ENCODE measurements around the gene RFC2. TPM values are rescaled to one million over a fixed set of nuclear protein-coding genes. Genes with fewer than 3 reads are reported as not detected.
"Not testable (repeated sequence)": the region's sequence is repeated elsewhere in the genome, so short reads cannot be mapped to it uniquely, and the experiment has no call there.

The RFC2 gene
- total and polyA plus RNA-seq, 8 donors = 8.1 to 11.4 (median 9.3) TPM

GRCh38 chr7:74258639-74259038 lies 4.4 kb upstream of the RFC2 start:
- FAIRE-seq (no peak), ATAC-seq (no peak), DNase-seq (no peak)
- H3K4me3 ChIP-seq = no peak overlapping the region
- H3K9me3 ChIP-seq = no peaks in the 10 kb centered on the region
- TF ChIP-seq CTCF (IDR thresholded peaks at IDR 0.05) = no peak
- WGBS, 2 donors = 18 to 30% methylated on average over 9 of the region's 9 CpGs
- intact Hi-C loops (cut with DNase I) = no loop called here
- no peaks in the 10 kb centered on the region for H3K27me3 ChIP-seq
- peaks cover 0 to 2% (median 0%) of the 10 kb centered on the region in 3 donors for H3K4me1 ChIP-seq
- H3K27ac ChIP-seq = no peak overlapping the region
- H3K36me3 ChIP-seq = no peaks in the 10 kb centered on the region

- Histone ChIP-seq H3K9me3 (no peaks in the 10 kb centered on the region), H3K27ac (no peak overlapping the region), H3K4me1 (peaks cover 0 to 10% (median 10%) of the 10 kb centered on the region in 3 donors), H3K27me3 (no peaks in the 10 kb centered on the region), H3K4me3 (no peak overlapping the region), H3K36me3 (no peaks in the 10 kb centered on the region)
- ATAC-seq = no peak
- intact Hi-C loops (cut with DNase I) = no loop called here
- WGBS, 2 donors = 79 to 87% methylated on average over 12 of the region's 12 CpGs
- FAIRE-seq = no peak
- TF ChIP-seq CTCF (IDR thresholded peaks at IDR 0.05) = no peak
- no peak for DNase-seq
Observed at GRCh38 chr7:74256491-74257408, 2.6 kb upstream of the RFC2 start.

GRCh38 chr7:74255461-74255860 lies 1.3 kb upstream of the RFC2 start:
- Histone ChIP-seq H3K4me3 (peak overlapping the region in 2 of 4 donors; percentile 67 to 78), H3K27ac (peak overlapping the region in 3 of 4 donors; percentile 81 to 96 (median 90)), H3K4me1 (peaks cover 0 to 10% (median 10%) of the 10 kb centered on the region in 3 donors)
- WGBS, 2 donors = 92 to 97% methylated on average over 6 of the region's 6 CpGs
- intact Hi-C loops (cut with DNase I); DNase-seq; H3K36me3 ChIP-seq; ATAC-seq; FAIRE-seq; H3K9me3 ChIP-seq; H3K27me3 ChIP-seq: not testable (repeated sequence)

- no peaks in the 10 kb centered on the region for H3K36me3 ChIP-seq
- TF ChIP-seq CTCF (IDR thresholded peaks at IDR 0.05) = no peak
- peak in 1 of 6 donors; percentile 21 for DNase-seq
- ATAC-seq = no peak
- peak overlapping the region; percentile 81 to 96 (median 91) for H3K27ac ChIP-seq
- no peak for FAIRE-seq
- intact Hi-C loops (cut with DNase I) = no loop called here
- H3K27me3 ChIP-seq = no peaks in the 10 kb centered on the region
- 11% methylated on average over 20 of the region's 20 CpGs for WGBS, 2 donors
- H3K4me1 ChIP-seq = peaks cover 0 to 10% (median 10%) of the 10 kb centered on the region in 3 donors
- H3K4me3 ChIP-seq = peak overlapping the region; percentile 36 to 78 (median 64)
- no peaks in the 10 kb centered on the region for H3K9me3 ChIP-seq
Observed at GRCh38 chr7:74254858-74255379, 720 bp upstream of the RFC2 start.

GRCh38 chr7:74253835-74254128 lies 417 bp downstream of the RFC2 start:
- H3K27me3 ChIP-seq = no peaks in the 10 kb centered on the region
- no peaks in the 10 kb centered on the region for H3K9me3 ChIP-seq
- peak; percentile 17 to 34 (median 24) for ATAC-seq
- intact Hi-C loops (cut with DNase I) = no loop called here
- no peak for TF ChIP-seq CTCF (IDR thresholded peaks at IDR 0.05)
- FAIRE-seq = no peak
- WGBS, 2 donors = 1% methylated on average over 10 of the region's 10 CpGs
- H3K4me3 ChIP-seq = peak overlapping the region; percentile 36 to 78 (median 64)
- peak overlapping the region; percentile 81 to 96 (median 91) for H3K27ac ChIP-seq
- H3K4me1 ChIP-seq = peaks cover 0 to 10% (median 10%) of the 10 kb centered on the region in 3 donors
- peaks cover 0 to 2% (median 1%) of the 10 kb centered on the region in 3 donors for H3K36me3 ChIP-seq
- DNase-seq = no peak

Measured in pancreas (tissue), 10 donors.